ENCODE measurements around the gene CYP2W1. TPM values are rescaled to one million over a fixed set of nuclear protein-coding genes. Genes with fewer than 3 reads are reported as not detected.

CYP2W1 gene
- total RNA-seq, 1 experiment from 2014 or later = not detected

DNA sequence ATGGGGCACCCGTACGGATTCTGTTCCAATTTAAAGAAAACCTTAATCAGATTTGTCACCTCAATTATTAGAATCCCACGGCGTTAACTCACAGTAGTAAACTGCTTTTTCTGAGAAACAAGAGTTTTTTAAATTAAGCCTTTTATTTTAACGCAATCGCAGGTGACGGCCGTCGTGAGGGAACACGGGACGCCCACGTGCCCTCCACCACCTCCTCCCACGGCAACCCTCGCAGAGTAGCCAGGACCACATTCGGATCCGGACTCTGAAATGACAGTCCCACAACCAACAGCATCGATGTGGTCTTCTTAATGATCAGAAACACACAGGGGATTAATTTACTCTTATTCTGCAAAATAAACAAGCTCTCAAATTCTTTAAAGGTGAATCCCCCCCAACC, 39.4 kb downstream of the CYP2W1 start:
- Mint-ChIP-seq H3K4me1 (peaks cover 1% of the 10 kb centered on the region; the same call in 1 of the 2 replicates), H3K27ac (no peak overlapping the region), H3K36me3 (peaks cover 3% of the 10 kb centered on the region; the same call in 1 of the 2 replicates), H3K4me3 (no peak overlapping the region), H3K9me3 (no peaks in the 10 kb centered on the region), H3K27me3 (ENCODE audit: low read depth) (no peaks in the 10 kb centered on the region)
- ChIA-PET CTCF (interaction anchor here (1.1 to 3.7 kb wide), 3 partner anchors 30 to 64 kb away, joined by 3 to 20 read pairs (median 5); no protein-coding TSS in a partner anchor), POLR2A (no interaction called here)
- TF ChIP-seq ZNF671 (CRISPR knock-in tag; IDR thresholded peaks at IDR 0.05) (no peak), SOX15 (CRISPR knock-in tag; IDR thresholded peaks at IDR 0.05) (no peak)
- TF ChIP-seq, protein P1, sequence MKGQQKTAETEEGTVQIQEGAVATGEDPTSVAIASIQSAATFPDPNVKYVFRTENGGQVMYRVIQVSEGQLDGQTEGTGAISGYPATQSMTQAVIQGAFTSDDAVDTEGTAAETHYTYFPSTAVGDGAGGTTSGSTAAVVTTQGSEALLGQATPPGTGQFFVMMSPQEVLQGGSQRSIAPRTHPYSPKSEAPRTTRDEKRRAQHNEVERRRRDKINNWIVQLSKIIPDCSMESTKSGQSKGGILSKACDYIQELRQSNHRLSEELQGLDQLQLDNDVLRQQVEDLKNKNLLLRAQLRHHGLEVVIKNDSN (CRISPR knock-in tag; IDR thresholded peaks at IDR 0.05) = no peak
- DNase-seq (ENCODE audit: low spot score) = no peak
- no peak for ATAC-seq

DNA sequence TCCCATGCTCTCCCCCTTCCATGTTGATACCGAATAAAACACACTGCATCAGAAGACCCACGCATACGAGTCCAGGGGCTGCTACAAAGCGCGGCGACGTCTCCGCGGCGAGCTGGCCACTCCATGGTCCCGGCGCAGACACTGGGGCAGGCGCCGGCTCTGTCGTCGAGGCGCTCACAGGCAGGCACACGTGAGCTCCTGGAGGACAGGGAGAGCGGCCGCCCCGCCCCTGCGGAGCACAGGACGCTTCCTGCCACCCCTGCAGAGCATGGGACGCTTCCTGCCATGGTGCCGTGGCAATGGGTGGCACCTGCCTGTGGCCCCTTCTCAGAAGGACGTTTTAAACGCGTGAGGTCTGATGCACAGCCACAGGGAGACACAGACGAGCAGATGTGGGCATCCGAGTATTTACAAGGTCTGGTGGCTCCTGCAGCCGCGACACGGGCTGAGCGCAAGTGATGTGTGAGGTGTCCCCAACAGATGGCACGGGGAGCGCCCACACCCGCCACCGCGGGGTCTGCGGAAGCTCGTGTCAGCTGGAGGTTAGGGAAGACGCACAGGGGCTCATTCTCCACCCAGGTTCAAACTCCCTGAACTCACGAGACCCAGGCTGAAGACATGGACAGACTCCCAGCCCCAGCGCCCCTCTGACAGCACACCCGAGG, 40.0 kb downstream of the CYP2W1 start:
- Mint-ChIP-seq H3K4me3 (no peak overlapping the region), H3K36me3 (peaks cover 3% of the 10 kb centered on the region; the same call in 1 of the 2 replicates), H3K4me1 (peaks cover 3% of the 10 kb centered on the region; the same call in 1 of the 2 replicates), H3K27me3 (ENCODE audit: low read depth) (no peaks in the 10 kb centered on the region), H3K27ac (no peak overlapping the region), H3K9me3 (no peaks in the 10 kb centered on the region)
- TF ChIP-seq ELF4 (CRISPR knock-in tag; IDR thresholded peaks at IDR 0.05; ENCODE audit: low read depth) = no peak
- TF ChIP-seq, protein P2, sequence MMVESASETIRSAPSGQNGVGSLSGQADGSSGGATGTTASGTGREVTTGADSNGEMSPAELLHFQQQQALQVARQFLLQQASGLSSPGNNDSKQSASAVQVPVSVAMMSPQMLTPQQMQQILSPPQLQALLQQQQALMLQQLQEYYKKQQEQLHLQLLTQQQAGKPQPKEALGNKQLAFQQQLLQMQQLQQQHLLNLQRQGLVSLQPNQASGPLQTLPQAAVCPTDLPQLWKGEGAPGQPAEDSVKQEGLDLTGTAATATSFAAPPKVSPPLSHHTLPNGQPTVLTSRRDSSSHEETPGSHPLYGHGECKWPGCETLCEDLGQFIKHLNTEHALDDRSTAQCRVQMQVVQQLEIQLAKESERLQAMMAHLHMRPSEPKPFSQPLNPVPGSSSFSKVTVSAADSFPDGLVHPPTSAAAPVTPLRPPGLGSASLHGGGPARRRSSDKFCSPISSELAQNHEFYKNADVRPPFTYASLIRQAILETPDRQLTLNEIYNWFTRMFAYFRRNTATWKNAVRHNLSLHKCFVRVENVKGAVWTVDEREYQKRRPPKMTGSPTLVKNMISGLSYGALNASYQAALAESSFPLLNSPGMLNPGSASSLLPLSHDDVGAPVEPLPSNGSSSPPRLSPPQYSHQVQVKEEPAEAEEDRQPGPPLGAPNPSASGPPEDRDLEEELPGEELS (CRISPR knock-in tag; IDR thresholded peaks at IDR 0.05) = no peak
- no peak for TF ChIP-seq NR3C1 (CRISPR knock-in tag; conservative IDR thresholded peaks at IDR 0.05; ENCODE audit: low read depth)
- TF ChIP-seq, protein P3, sequence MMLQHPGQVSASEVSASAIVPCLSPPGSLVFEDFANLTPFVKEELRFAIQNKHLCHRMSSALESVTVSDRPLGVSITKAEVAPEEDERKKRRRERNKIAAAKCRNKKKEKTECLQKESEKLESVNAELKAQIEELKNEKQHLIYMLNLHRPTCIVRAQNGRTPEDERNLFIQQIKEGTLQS (CRISPR knock-in tag; conservative IDR thresholded peaks at IDR 0.05) = no peak
- no peak for TF ChIP-seq ATF1 (CRISPR knock-in tag; IDR thresholded peaks at IDR 0.05)
- TF ChIP-seq, protein P4, sequence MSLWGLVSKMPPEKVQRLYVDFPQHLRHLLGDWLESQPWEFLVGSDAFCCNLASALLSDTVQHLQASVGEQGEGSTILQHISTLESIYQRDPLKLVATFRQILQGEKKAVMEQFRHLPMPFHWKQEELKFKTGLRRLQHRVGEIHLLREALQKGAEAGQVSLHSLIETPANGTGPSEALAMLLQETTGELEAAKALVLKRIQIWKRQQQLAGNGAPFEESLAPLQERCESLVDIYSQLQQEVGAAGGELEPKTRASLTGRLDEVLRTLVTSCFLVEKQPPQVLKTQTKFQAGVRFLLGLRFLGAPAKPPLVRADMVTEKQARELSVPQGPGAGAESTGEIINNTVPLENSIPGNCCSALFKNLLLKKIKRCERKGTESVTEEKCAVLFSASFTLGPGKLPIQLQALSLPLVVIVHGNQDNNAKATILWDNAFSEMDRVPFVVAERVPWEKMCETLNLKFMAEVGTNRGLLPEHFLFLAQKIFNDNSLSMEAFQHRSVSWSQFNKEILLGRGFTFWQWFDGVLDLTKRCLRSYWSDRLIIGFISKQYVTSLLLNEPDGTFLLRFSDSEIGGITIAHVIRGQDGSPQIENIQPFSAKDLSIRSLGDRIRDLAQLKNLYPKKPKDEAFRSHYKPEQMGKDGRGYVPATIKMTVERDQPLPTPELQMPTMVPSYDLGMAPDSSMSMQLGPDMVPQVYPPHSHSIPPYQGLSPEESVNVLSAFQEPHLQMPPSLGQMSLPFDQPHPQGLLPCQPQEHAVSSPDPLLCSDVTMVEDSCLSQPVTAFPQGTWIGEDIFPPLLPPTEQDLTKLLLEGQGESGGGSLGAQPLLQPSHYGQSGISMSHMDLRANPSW (CRISPR knock-in tag; conservative IDR thresholded peaks at IDR 0.05; ENCODE audit: low read depth) = no peak
- TF ChIP-seq, protein P5, sequence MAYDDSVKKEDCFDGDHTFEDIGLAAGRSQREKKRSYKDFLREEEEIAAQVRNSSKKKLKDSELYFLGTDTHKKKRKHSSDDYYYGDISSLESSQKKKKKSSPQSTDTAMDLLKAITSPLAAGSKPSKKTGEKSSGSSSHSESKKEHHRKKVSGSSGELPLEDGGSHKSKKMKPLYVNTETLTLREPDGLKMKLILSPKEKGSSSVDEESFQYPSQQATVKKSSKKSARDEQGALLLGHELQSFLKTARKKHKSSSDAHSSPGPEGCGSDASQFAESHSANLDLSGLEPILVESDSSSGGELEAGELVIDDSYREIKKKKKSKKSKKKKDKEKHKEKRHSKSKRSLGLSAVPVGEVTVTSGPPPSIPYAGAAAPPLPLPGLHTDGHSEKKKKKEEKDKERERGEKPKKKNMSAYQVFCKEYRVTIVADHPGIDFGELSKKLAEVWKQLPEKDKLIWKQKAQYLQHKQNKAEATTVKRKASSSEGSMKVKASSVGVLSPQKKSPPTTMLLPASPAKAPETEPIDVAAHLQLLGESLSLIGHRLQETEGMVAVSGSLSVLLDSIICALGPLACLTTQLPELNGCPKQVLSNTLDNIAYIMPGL (CRISPR knock-in tag; IDR thresholded peaks at IDR 0.05) = no peak
- TF ChIP-seq RORB (CRISPR knock-in tag; IDR thresholded peaks at IDR 0.05) = no peak
- TF ChIP-seq, protein P6, sequence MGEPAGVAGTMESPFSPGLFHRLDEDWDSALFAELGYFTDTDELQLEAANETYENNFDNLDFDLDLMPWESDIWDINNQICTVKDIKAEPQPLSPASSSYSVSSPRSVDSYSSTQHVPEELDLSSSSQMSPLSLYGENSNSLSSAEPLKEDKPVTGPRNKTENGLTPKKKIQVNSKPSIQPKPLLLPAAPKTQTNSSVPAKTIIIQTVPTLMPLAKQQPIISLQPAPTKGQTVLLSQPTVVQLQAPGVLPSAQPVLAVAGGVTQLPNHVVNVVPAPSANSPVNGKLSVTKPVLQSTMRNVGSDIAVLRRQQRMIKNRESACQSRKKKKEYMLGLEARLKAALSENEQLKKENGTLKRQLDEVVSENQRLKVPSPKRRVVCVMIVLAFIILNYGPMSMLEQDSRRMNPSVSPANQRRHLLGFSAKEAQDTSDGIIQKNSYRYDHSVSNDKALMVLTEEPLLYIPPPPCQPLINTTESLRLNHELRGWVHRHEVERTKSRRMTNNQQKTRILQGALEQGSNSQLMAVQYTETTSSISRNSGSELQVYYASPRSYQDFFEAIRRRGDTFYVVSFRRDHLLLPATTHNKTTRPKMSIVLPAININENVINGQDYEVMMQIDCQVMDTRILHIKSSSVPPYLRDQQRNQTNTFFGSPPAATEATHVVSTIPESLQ (CRISPR knock-in tag; IDR thresholded peaks at IDR 0.05) = no peak
- no peak for DNase-seq (ENCODE audit: low spot score)
- ChIA-PET CTCF (interaction anchor here (1.1 to 1.3 kb wide), 2 partner anchors 30 to 63 kb away, joined by 3 to 5 read pairs; no protein-coding TSS in a partner anchor), POLR2A (no interaction called here)
- no peak for ATAC-seq
